ENCODE results near the gene PIP5K1B. TPM values are rescaled to one million over a fixed set of nuclear protein-coding genes. Genes with fewer than 3 reads are reported as not detected.

PIP5K1B gene
- total and polyA plus RNA-seq, 2 experiments from 2014 or later, result 1.3 to 2.8 TPM

DNA sequence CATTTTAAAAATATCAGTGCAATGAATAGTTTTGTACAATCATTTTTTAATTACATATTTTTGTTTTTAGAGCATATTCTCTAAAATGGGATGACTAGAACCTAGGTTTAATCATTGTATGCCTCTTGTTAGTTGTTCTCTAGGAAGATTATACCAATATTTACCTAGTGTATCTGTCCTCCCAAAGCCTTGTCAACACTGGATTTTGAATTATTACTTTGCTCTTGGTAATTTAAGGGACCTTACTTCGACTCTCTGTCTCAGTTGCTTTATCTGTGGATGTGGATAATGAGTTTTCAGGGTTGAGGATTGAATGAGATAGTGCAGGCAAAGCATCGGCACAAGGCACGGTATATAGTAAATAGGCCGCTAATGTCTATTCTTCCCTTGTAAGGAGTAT lies 10.9 kb upstream of the PIP5K1B start:
- TF ChIP-seq, protein P1, sequence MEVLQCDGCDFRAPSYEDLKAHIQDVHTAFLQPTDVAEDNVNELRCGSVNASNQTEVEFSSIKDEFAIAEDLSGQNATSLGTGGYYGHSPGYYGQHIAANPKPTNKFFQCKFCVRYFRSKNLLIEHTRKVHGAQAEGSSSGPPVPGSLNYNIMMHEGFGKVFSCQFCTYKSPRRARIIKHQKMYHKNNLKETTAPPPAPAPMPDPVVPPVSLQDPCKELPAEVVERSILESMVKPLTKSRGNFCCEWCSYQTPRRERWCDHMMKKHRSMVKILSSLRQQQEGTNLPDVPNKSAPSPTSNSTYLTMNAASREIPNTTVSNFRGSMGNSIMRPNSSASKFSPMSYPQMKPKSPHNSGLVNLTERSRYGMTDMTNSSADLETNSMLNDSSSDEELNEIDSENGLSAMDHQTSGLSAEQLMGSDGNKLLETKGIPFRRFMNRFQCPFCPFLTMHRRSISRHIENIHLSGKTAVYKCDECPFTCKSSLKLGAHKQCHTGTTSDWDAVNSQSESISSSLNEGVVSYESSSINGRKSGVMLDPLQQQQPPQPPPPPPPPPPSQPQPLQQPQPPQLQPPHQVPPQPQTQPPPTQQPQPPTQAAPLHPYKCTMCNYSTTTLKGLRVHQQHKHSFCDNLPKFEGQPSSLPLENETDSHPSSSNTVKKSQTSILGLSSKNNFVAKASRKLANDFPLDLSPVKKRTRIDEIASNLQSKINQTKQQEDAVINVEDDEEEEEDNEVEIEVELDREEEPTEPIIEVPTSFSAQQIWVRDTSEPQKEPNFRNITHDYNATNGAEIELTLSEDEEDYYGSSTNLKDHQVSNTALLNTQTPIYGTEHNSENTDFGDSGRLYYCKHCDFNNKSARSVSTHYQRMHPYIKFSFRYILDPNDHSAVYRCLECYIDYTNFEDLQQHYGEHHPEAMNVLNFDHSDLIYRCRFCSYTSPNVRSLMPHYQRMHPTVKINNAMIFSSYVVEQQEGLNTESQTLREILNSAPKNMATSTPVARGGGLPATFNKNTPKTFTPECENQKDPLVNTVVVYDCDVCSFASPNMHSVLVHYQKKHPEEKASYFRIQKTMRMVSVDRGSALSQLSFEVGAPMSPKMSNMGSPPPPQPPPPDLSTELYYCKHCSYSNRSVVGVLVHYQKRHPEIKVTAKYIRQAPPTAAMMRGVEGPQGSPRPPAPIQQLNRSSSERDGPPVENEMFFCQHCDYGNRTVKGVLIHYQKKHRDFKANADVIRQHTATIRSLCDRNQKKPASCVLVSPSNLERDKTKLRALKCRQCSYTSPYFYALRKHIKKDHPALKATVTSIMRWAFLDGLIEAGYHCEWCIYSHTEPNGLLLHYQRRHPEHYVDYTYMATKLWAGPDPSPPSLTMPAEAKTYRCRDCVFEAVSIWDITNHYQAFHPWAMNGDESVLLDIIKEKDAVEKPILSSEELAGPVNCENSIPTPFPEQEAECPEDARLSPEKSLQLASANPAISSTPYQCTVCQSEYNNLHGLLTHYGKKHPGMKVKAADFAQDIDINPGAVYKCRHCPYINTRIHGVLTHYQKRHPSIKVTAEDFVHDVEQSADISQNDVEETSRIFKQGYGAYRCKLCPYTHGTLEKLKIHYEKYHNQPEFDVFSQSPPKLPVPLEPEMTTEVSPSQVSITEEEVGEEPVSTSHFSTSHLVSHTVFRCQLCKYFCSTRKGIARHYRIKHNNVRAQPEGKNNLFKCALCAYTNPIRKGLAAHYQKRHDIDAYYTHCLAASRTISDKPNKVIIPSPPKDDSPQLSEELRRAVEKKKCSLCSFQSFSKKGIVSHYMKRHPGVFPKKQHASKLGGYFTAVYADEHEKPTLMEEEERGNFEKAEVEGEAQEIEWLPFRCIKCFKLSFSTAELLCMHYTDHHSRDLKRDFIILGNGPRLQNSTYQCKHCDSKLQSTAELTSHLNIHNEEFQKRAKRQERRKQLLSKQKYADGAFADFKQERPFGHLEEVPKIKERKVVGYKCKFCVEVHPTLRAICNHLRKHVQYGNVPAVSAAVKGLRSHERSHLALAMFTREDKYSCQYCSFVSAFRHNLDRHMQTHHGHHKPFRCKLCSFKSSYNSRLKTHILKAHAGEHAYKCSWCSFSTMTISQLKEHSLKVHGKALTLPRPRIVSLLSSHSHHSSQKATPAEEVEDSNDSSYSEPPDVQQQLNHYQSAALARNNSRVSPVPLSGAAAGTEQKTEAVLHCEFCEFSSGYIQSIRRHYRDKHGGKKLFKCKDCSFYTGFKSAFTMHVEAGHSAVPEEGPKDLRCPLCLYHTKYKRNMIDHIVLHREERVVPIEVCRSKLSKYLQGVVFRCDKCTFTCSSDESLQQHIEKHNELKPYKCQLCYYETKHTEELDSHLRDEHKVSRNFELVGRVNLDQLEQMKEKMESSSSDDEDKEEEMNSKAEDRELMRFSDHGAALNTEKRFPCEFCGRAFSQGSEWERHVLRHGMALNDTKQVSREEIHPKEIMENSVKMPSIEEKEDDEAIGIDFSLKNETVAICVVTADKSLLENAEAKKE (CRISPR knock-in tag; IDR thresholded peaks at IDR 0.05), result no peak
- no peak for TF ChIP-seq POLR2AphosphoS5 (IDR thresholded peaks at IDR 0.05; ENCODE audit: low read depth)
- TF ChIP-seq ZNF114 (CRISPR knock-in tag; IDR thresholded peaks at IDR 0.05), result no peak
- no peak for TF ChIP-seq ZNF331 (CRISPR knock-in tag; IDR thresholded peaks at IDR 0.05; ENCODE audit: low read depth)
- TF ChIP-seq EZH2 (IDR thresholded peaks at IDR 0.05; ENCODE audit: low read depth, unreplicated experiment), result no peak
- TF ChIP-seq, protein P2, sequence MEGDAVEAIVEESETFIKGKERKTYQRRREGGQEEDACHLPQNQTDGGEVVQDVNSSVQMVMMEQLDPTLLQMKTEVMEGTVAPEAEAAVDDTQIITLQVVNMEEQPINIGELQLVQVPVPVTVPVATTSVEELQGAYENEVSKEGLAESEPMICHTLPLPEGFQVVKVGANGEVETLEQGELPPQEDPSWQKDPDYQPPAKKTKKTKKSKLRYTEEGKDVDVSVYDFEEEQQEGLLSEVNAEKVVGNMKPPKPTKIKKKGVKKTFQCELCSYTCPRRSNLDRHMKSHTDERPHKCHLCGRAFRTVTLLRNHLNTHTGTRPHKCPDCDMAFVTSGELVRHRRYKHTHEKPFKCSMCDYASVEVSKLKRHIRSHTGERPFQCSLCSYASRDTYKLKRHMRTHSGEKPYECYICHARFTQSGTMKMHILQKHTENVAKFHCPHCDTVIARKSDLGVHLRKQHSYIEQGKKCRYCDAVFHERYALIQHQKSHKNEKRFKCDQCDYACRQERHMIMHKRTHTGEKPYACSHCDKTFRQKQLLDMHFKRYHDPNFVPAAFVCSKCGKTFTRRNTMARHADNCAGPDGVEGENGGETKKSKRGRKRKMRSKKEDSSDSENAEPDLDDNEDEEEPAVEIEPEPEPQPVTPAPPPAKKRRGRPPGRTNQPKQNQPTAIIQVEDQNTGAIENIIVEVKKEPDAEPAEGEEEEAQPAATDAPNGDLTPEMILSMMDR (conservative IDR thresholded peaks at IDR 0.05; ENCODE audit: low read depth in 2 of 2), result no peak
- TF ChIP-seq JUNB (IDR thresholded peaks at IDR 0.05; ENCODE audit: unreplicated experiment), result no peak
- no peak for TF ChIP-seq CREB1 (CRISPR knock-in tag; IDR thresholded peaks at IDR 0.05; ENCODE audit: low read depth)
- TF ChIP-seq STAT1 (IDR thresholded peaks at IDR 0.05; ENCODE audit: unreplicated experiment), result no peak
- TF ChIP-seq, protein P3, sequence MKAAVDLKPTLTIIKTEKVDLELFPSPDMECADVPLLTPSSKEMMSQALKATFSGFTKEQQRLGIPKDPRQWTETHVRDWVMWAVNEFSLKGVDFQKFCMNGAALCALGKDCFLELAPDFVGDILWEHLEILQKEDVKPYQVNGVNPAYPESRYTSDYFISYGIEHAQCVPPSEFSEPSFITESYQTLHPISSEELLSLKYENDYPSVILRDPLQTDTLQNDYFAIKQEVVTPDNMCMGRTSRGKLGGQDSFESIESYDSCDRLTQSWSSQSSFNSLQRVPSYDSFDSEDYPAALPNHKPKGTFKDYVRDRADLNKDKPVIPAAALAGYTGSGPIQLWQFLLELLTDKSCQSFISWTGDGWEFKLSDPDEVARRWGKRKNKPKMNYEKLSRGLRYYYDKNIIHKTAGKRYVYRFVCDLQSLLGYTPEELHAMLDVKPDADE (IDR thresholded peaks at IDR 0.05), result no peak
- TF ChIP-seq, protein P4, sequence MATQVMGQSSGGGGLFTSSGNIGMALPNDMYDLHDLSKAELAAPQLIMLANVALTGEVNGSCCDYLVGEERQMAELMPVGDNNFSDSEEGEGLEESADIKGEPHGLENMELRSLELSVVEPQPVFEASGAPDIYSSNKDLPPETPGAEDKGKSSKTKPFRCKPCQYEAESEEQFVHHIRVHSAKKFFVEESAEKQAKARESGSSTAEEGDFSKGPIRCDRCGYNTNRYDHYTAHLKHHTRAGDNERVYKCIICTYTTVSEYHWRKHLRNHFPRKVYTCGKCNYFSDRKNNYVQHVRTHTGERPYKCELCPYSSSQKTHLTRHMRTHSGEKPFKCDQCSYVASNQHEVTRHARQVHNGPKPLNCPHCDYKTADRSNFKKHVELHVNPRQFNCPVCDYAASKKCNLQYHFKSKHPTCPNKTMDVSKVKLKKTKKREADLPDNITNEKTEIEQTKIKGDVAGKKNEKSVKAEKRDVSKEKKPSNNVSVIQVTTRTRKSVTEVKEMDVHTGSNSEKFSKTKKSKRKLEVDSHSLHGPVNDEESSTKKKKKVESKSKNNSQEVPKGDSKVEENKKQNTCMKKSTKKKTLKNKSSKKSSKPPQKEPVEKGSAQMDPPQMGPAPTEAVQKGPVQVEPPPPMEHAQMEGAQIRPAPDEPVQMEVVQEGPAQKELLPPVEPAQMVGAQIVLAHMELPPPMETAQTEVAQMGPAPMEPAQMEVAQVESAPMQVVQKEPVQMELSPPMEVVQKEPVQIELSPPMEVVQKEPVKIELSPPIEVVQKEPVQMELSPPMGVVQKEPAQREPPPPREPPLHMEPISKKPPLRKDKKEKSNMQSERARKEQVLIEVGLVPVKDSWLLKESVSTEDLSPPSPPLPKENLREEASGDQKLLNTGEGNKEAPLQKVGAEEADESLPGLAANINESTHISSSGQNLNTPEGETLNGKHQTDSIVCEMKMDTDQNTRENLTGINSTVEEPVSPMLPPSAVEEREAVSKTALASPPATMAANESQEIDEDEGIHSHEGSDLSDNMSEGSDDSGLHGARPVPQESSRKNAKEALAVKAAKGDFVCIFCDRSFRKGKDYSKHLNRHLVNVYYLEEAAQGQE (IDR thresholded peaks at IDR 0.05; ENCODE audit: unreplicated experiment), result no peak
- no peak for TF ChIP-seq NANOG (IDR thresholded peaks at IDR 0.05; ENCODE audit: borderline replicate concordance)
- TF ChIP-seq EZH2phosphoT487 (IDR thresholded peaks at IDR 0.05; ENCODE audit: unreplicated experiment), result no peak
- Histone ChIP-seq H3K36me3 (ENCODE audit: insufficient read depth) (no peaks in the 10 kb centered on the region), H3K4me2 (no peak overlapping the region), H3F3A (replicated peaks; ENCODE audit: low read depth) (no peaks in the 10 kb centered on the region), H3K79me2 (replicated peaks; ENCODE audit: insufficient read depth) (no peaks in the 10 kb centered on the region), H3K4me3 (no peak overlapping the region), H4K20me1 (replicated peaks; ENCODE audit: insufficient read depth) (no peaks in the 10 kb centered on the region), H3K9me2 (ENCODE audit: insufficient read depth) (no peaks in the 10 kb centered on the region), H3K27me3 (ENCODE audit: insufficient read depth) (no peaks in the 10 kb centered on the region), H2AFZ (peak overlapping the region; percentile 2; the same call in 1 of the 2 replicates), H3K4me1 (ENCODE audit: insufficient read depth) (no peaks in the 10 kb centered on the region), H3K27ac (ENCODE audit: low read depth) (no peak overlapping the region)
- peaks cover 3% of the 10 kb centered on the region for H3K27me3 Mint-ChIP-seq (ENCODE audit: insufficient read depth, low read depth, poor library complexity)
- peaks cover 8% of the 10 kb centered on the region; the same call in 2 of the 3 replicates for H3K4me1 Mint-ChIP-seq
- H3K9me3 Mint-ChIP-seq, result no peaks in the 10 kb centered on the region
- DNase-seq (ENCODE audit: low spot score) (no peak), ATAC-seq (no peak)
- no peak overlapping the region for H3K4me3 Mint-ChIP-seq
- H3K36me3 Mint-ChIP-seq (ENCODE audit: low read depth), result no peaks in the 10 kb centered on the region
- H3K27ac Mint-ChIP-seq, result no peak overlapping the region

Measured in GM23338 (cell line).